ENCODE data around the gene TNK2.

GRCh38 chr3:195873281-195873887 is 35.0 kb downstream of the TNK2 start:
- TF ChIP-seq GATA3 (IDR thresholded peaks at IDR 0.05; ENCODE audit: low read depth, low read length) (no peak), GATA2 (IDR thresholded peaks at IDR 0.05; ENCODE audit: low read depth, low read length) (no peak)
